ENCODE data around the gene KLF7.

The KLF7 gene

DNA sequence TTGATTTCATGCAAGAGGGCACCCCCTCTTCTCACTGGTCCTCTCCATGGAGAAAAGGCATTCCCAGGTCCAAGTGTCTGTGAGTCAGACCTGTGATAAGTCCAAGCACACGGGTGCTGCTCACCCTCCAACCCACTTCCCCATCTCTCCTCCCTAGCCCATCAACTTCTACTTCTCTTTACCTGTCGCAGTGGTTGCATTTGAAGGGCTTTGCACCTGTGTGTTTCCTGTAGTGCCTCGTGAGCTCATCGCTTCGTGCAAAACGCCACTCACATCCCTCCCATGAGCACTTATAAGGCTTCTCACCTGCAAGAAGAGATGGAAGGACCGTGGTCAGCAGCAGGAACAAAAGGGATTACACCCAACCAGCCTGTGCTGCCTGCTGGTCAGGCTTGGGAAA is 77.5 kb downstream of the KLF7 start (continued):
- TF ChIP-seq, protein P1, sequence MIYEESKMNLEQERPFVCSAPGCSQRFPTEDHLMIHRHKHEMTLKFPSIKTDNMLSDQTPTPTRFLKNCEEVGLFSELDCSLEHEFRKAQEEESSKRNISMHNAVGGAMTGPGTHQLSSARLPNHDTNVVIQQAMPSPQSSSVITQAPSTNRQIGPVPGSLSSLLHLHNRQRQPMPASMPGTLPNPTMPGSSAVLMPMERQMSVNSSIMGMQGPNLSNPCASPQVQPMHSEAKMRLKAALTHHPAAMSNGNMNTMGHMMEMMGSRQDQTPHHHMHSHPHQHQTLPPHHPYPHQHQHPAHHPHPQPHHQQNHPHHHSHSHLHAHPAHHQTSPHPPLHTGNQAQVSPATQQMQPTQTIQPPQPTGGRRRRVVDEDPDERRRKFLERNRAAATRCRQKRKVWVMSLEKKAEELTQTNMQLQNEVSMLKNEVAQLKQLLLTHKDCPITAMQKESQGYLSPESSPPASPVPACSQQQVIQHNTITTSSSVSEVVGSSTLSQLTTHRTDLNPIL (CRISPR knock-in tag; IDR thresholded peaks at IDR 0.05; ENCODE audit: low read depth): no peak

DNA sequence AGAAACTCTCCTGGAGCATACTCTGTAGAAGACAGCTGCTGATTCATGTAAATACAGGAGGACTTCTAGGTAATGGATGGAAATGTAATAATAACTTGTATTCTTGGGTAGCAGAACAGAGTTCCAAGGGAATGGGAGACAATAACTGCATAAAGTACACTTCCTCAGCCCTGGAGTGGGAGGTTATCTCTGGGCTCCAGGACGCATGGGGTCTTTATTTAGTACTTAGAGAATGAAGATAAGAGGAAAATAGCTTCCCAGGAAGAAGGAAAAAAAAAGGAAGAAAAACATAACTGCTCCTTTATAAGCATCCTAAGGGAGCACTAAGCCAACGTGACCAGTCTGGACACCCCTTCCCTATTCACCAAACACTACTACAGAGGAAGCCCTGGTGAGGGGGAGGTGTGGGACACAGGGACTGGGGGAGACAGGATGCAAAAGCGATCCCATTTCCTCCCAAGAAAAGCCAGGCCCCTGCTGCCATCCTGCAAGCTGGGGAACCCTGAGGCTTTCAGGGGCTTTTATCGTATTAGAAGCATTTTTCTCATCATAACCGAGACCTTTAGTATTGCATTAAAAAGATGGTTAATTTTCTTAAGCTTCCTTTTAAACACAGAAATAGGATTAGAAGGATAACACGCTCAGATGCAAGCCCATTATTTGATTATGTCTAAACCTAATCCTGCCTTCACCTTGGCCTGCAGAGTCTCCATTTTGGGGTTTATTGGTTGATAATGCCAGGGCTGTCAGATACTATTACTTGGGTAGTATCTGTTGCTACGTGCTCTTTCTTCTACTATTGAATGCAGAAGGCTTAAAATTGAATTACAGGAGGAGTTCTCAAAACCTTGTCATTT is 78.5 kb downstream of the KLF7 start:
- peak; percentile 38; the same call in 2 of the 3 replicates for ATAC-seq
- TF ChIP-seq TOX (CRISPR knock-in tag; IDR thresholded peaks at IDR 0.05; ENCODE audit: borderline replicate concordance) (no peak), ESRRG (CRISPR knock-in tag; IDR thresholded peaks at IDR 0.05) (peak; percentile 45; the same call in 1 of the 2 replicates), BACH2 (CRISPR knock-in tag; IDR thresholded peaks at IDR 0.05; ENCODE audit: borderline replicate concordance) (no peak), TCF4 (CRISPR knock-in tag; IDR thresholded peaks at IDR 0.05; ENCODE audit: borderline replicate concordance) (peak; percentile 75; the same call in 1 of the 2 replicates), ZFP3 (CRISPR knock-in tag; IDR thresholded peaks at IDR 0.05) (no peak), ZFP30 (CRISPR knock-in tag; IDR thresholded peaks at IDR 0.05) (no peak), PPARA (CRISPR knock-in tag; IDR thresholded peaks at IDR 0.05; ENCODE audit: borderline replicate concordance) (0 out of 2 replicates have a peak, but pooled peaks have one; percentile 47), ARNTL (CRISPR knock-in tag; IDR thresholded peaks at IDR 0.05; ENCODE audit: borderline replicate concordance, low read depth) (0 out of 2 replicates have a peak, but pooled peaks have one; percentile 34), ZNF8 (CRISPR knock-in tag; IDR thresholded peaks at IDR 0.05) (peak; percentile 13; the same call in 1 of the 2 replicates), RARB (CRISPR knock-in tag; IDR thresholded peaks at IDR 0.05) (no peak), ZNF70 (CRISPR knock-in tag; IDR thresholded peaks at IDR 0.05) (peak; percentile 57; the same call in 1 of the 2 replicates), OSR1 (CRISPR knock-in tag; IDR thresholded peaks at IDR 0.05) (no peak)
- TF ChIP-seq, protein P2, sequence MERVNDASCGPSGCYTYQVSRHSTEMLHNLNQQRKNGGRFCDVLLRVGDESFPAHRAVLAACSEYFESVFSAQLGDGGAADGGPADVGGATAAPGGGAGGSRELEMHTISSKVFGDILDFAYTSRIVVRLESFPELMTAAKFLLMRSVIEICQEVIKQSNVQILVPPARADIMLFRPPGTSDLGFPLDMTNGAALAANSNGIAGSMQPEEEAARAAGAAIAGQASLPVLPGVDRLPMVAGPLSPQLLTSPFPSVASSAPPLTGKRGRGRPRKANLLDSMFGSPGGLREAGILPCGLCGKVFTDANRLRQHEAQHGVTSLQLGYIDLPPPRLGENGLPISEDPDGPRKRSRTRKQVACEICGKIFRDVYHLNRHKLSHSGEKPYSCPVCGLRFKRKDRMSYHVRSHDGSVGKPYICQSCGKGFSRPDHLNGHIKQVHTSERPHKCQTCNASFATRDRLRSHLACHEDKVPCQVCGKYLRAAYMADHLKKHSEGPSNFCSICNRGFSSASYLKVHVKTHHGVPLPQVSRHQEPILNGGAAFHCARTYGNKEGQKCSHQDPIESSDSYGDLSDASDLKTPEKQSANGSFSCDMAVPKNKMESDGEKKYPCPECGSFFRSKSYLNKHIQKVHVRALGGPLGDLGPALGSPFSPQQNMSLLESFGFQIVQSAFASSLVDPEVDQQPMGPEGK (CRISPR knock-in tag; IDR thresholded peaks at IDR 0.05; ENCODE audit: borderline replicate concordance): no peak
- TF ChIP-seq, protein P3, sequence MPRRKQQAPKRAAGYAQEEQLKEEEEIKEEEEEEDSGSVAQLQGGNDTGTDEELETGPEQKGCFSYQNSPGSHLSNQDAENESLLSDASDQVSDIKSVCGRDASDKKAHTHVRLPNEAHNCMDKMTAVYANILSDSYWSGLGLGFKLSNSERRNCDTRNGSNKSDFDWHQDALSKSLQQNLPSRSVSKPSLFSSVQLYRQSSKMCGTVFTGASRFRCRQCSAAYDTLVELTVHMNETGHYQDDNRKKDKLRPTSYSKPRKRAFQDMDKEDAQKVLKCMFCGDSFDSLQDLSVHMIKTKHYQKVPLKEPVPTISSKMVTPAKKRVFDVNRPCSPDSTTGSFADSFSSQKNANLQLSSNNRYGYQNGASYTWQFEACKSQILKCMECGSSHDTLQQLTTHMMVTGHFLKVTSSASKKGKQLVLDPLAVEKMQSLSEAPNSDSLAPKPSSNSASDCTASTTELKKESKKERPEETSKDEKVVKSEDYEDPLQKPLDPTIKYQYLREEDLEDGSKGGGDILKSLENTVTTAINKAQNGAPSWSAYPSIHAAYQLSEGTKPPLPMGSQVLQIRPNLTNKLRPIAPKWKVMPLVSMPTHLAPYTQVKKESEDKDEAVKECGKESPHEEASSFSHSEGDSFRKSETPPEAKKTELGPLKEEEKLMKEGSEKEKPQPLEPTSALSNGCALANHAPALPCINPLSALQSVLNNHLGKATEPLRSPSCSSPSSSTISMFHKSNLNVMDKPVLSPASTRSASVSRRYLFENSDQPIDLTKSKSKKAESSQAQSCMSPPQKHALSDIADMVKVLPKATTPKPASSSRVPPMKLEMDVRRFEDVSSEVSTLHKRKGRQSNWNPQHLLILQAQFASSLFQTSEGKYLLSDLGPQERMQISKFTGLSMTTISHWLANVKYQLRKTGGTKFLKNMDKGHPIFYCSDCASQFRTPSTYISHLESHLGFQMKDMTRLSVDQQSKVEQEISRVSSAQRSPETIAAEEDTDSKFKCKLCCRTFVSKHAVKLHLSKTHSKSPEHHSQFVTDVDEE (CRISPR knock-in tag; IDR thresholded peaks at IDR 0.05): peak; percentile 52; the same call in 1 of the 2 replicates

DNA sequence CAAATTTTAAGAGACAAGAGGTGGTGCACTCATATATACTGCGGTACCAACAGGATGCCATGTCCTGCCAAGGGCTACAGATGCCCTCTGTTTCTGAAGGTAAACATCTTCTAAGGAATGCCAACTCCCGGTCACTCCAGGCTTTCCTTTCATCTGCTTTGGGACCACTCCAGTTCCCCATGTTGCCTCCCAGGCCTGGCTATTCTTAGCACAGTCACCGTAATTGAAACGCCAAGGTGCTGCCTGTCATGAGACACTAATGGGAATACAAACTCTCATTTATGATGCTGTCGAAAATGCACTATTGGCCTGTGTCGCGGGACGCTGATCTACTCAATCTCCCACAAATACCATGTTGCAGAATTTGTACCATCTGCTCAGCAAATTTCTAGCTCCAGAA is 79.6 kb downstream of the KLF7 start:
- no peak for ATAC-seq

More for the DNA sequence above, 79.6 kb downstream of the KLF7 start:
- TF ChIP-seq BACH2 (CRISPR knock-in tag; IDR thresholded peaks at IDR 0.05; ENCODE audit: borderline replicate concordance): no peak
- TF ChIP-seq ZFP30 (CRISPR knock-in tag; IDR thresholded peaks at IDR 0.05): no peak
- TF ChIP-seq, protein P1 (CRISPR knock-in tag; IDR thresholded peaks at IDR 0.05; ENCODE audit: low read depth): no peak
- TF ChIP-seq OSR1 (CRISPR knock-in tag; IDR thresholded peaks at IDR 0.05): no peak
- no peak for TF ChIP-seq SNAI2 (CRISPR knock-in tag; IDR thresholded peaks at IDR 0.05)
- no peak for TF ChIP-seq ZNF8 (CRISPR knock-in tag; IDR thresholded peaks at IDR 0.05)
- TF ChIP-seq, protein P4, sequence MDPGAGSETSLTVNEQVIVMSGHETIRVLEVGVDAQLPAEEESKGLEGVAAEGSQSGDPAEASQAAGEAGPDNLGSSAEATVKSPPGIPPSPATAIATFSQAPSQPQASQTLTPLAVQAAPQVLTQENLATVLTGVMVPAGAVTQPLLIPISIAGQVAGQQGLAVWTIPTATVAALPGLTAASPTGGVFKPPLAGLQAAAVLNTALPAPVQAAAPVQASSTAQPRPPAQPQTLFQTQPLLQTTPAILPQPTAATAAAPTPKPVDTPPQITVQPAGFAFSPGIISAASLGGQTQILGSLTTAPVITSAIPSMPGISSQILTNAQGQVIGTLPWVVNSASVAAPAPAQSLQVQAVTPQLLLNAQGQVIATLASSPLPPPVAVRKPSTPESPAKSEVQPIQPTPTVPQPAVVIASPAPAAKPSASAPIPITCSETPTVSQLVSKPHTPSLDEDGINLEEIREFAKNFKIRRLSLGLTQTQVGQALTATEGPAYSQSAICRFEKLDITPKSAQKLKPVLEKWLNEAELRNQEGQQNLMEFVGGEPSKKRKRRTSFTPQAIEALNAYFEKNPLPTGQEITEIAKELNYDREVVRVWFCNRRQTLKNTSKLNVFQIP (CRISPR knock-in tag; IDR thresholded peaks at IDR 0.05; ENCODE audit: borderline replicate concordance, low read depth): no peak
- no peak for TF ChIP-seq ISL1 (CRISPR knock-in tag; IDR thresholded peaks at IDR 0.05)
- TF ChIP-seq TCF4 (CRISPR knock-in tag; IDR thresholded peaks at IDR 0.05; ENCODE audit: borderline replicate concordance): no peak
- TF ChIP-seq ZFP3 (CRISPR knock-in tag; IDR thresholded peaks at IDR 0.05): no peak
- TF ChIP-seq, protein P5, sequence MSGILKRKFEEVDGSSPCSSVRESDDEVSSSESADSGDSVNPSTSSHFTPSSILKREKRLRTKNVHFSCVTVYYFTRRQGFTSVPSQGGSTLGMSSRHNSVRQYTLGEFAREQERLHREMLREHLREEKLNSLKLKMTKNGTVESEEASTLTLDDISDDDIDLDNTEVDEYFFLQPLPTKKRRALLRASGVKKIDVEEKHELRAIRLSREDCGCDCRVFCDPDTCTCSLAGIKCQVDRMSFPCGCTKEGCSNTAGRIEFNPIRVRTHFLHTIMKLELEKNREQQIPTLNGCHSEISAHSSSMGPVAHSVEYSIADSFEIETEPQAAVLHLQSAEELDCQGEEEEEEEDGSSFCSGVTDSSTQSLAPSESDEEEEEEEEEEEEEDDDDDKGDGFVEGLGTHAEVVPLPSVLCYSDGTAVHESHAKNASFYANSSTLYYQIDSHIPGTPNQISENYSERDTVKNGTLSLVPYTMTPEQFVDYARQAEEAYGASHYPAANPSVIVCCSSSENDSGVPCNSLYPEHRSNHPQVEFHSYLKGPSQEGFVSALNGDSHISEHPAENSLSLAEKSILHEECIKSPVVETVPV (CRISPR knock-in tag; IDR thresholded peaks at IDR 0.05): no peak
